Measurements from ENCODE around the gene TWIST2. TPM values are rescaled to one million over a fixed set of nuclear protein-coding genes. Genes with fewer than 3 reads are reported as not detected.

The TWIST2 gene
- total RNA-seq, 4 donors from 2014 or later: 10.4 to 30.1 (median 20.8) TPM

DNA sequence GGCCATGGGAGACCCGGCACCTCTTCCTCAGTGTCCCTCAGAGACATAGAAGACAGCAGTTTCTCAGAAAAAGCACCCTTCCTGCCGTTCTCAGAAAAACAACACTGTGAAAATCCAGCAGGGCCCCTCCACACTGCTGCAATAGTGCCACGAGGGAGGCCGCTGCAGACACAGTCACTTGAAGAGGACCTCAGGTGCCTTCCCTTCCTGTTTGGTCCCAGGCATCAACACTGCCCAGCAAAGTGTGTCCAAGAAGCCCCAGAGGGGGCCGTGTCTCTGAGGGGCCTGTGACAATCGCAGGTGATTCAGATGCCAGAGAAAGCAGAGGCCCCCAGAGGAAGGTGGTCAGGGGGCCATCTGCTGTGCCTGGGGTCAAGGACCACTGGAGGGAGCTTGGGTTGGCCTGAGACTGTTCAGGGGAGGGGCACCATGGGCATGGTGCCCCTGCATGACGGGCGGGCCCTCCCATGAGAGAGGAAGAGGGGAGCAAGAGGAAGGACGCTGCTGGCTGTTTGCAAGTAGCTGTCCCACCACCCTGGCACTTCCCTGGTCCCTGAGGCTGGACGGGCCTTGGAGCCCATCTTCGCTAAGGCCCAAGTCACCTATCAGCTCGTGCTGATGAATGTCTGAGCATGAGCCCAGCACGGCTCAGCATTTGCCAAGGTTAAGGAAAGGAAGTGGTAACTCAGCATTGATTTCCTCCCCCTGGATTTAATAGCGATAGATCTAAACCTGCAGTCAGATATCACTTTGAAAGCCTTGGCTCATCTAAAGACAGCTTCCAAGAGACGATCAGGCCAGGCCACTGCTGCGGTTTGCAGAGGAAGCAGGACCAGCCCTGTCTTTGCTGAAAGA is 9.1 kb downstream of the TWIST2 start:
- no peaks in the 10 kb centered on the region for H3K9me3 ChIP-seq
- no peak for DNase-seq
- no peak for TF ChIP-seq POLR2A (IDR thresholded peaks at IDR 0.05)
- TF ChIP-seq, protein P1, sequence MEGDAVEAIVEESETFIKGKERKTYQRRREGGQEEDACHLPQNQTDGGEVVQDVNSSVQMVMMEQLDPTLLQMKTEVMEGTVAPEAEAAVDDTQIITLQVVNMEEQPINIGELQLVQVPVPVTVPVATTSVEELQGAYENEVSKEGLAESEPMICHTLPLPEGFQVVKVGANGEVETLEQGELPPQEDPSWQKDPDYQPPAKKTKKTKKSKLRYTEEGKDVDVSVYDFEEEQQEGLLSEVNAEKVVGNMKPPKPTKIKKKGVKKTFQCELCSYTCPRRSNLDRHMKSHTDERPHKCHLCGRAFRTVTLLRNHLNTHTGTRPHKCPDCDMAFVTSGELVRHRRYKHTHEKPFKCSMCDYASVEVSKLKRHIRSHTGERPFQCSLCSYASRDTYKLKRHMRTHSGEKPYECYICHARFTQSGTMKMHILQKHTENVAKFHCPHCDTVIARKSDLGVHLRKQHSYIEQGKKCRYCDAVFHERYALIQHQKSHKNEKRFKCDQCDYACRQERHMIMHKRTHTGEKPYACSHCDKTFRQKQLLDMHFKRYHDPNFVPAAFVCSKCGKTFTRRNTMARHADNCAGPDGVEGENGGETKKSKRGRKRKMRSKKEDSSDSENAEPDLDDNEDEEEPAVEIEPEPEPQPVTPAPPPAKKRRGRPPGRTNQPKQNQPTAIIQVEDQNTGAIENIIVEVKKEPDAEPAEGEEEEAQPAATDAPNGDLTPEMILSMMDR (IDR thresholded peaks at IDR 0.05): no peak
- no peaks in the 10 kb centered on the region for H3K27me3 ChIP-seq
- 71 to 82% methylated on average over 14 to 15 of the region's 16 CpGs for WGBS, 2 donors
- intact Hi-C loops (cut with DNase I): no loop called here
- H3K27ac ChIP-seq: no peak overlapping the region
- no peaks in the 10 kb centered on the region for H3K4me1 ChIP-seq
- H3K36me3 ChIP-seq: no peaks in the 10 kb centered on the region
- H3K4me3 ChIP-seq (replicated peaks in 1 of 3): no peak overlapping the region

- no peaks in the 10 kb centered on the region for H3K9me3 ChIP-seq
- WGBS, 2 donors: 85 to 94% methylated on average over 4 of the region's 4 CpGs
- no peak for DNase-seq
- no peaks in the 10 kb centered on the region for H3K27me3 ChIP-seq
- TF ChIP-seq, protein P1 (IDR thresholded peaks at IDR 0.05): no peak
- TF ChIP-seq POLR2A (IDR thresholded peaks at IDR 0.05): no peak
- no peak overlapping the region for H3K4me3 ChIP-seq (replicated peaks in 1 of 3)
- no peaks in the 10 kb centered on the region for H3K36me3 ChIP-seq
- no peak overlapping the region for H3K27ac ChIP-seq
- H3K4me1 ChIP-seq: no peaks in the 10 kb centered on the region
- intact Hi-C loops (cut with DNase I): no loop called here
These were observed 10.1 kb downstream of the TWIST2 start for GRCh38 chr2:238857959-238858358.

GRCh38 chr2:238859636-238860347 is 11.9 kb downstream of the TWIST2 start:
- no peak for TF ChIP-seq POLR2A (IDR thresholded peaks at IDR 0.05)
- TF ChIP-seq, protein P1 (IDR thresholded peaks at IDR 0.05): no peak
- intact Hi-C loops (cut with DNase I): no loop called here
- H3K27me3 ChIP-seq: no peaks in the 10 kb centered on the region
- H3K36me3 ChIP-seq: no peaks in the 10 kb centered on the region
- 43 to 50% methylated on average over 10 to 14 of the region's 14 CpGs for WGBS, 2 donors
- DNase-seq: no peak
- H3K4me1 ChIP-seq: peaks cover 0 to 4% of the 10 kb centered on the region in 2 donors
- H3K27ac ChIP-seq: no peak overlapping the region
- H3K4me3 ChIP-seq (replicated peaks in 1 of 3): no peak overlapping the region
- no peaks in the 10 kb centered on the region for H3K9me3 ChIP-seq

- H3K27ac ChIP-seq: no peak overlapping the region
- peaks cover 0 to 7% of the 10 kb centered on the region in 2 donors for H3K4me1 ChIP-seq
- intact Hi-C loops (cut with DNase I): no loop called here
- no peaks in the 10 kb centered on the region for H3K9me3 ChIP-seq
- H3K36me3 ChIP-seq: no peaks in the 10 kb centered on the region
- H3K4me3 ChIP-seq (replicated peaks in 1 of 3): no peak overlapping the region
- 80 to 82% methylated on average over 21 of the region's 21 CpGs for WGBS, 2 donors
- H3K27me3 ChIP-seq: no peaks in the 10 kb centered on the region
- no peak for DNase-seq
- no peak for TF ChIP-seq POLR2A (IDR thresholded peaks at IDR 0.05)
- TF ChIP-seq, protein P1 (IDR thresholded peaks at IDR 0.05): no peak
These were observed 13.3 kb downstream of the TWIST2 start for GRCh38 chr2:238861013-238861730.

Data from thyroid gland (tissue), 4 donors.